ENCODE results near the gene PARD3. TPM values are rescaled to one million over a fixed set of nuclear protein-coding genes. Genes with fewer than 3 reads are reported as not detected.

PARD3 gene
- total RNA-seq, 1 donor from 2014 or later = 76.4 TPM

GRCh38 chr10:34464591-34464990, 350.5 kb downstream of the PARD3 start:
- Histone ChIP-seq H3K36me3 (ENCODE audit: control insufficient read depth, insufficient read depth, low read length) (no peaks in the 10 kb centered on the region), H3K27me3 (ENCODE audit: control insufficient read depth, insufficient read depth, low read length) (no peaks in the 10 kb centered on the region)
- no peak for DNase-seq (ENCODE audit: low read depth)

GRCh38 chr10:34464000-34464399, 351.1 kb downstream of the PARD3 start:
- Histone ChIP-seq H3K27me3 (ENCODE audit: control insufficient read depth, insufficient read depth, low read length) (no peaks in the 10 kb centered on the region), H3K4me3 (ENCODE audit: low read depth, low read length) (no peak overlapping the region), H3K36me3 (ENCODE audit: control insufficient read depth, insufficient read depth, low read length) (no peaks in the 10 kb centered on the region)
- DNase-seq (ENCODE audit: low read depth) = no peak
- TF ChIP-seq CTCF (IDR thresholded peaks at IDR 0.05; ENCODE audit: insufficient read depth, low read length, poor library complexity, severe bottlenecking) = no peak

More at GRCh38 chr10:34464591-34464990, 350.5 kb downstream of the PARD3 start:
- no peak for TF ChIP-seq CTCF (IDR thresholded peaks at IDR 0.05; ENCODE audit: insufficient read depth, low read length, poor library complexity, severe bottlenecking)
- no peak overlapping the region for H3K4me3 ChIP-seq (ENCODE audit: low read depth, low read length)

- Histone ChIP-seq H3K36me3 (ENCODE audit: control insufficient read depth, insufficient read depth, low read length) (no peaks in the 10 kb centered on the region), H3K4me3 (ENCODE audit: low read depth, low read length) (no peak overlapping the region), H3K27me3 (ENCODE audit: control insufficient read depth, insufficient read depth, low read length) (no peaks in the 10 kb centered on the region)
- TF ChIP-seq CTCF (IDR thresholded peaks at IDR 0.05; ENCODE audit: insufficient read depth, low read length, poor library complexity, severe bottlenecking) = no peak
- DNase-seq (ENCODE audit: low read depth) = no peak
Measured at GRCh38 chr10:34462993-34463392, 352.1 kb downstream of the PARD3 start.

- Histone ChIP-seq H3K36me3 (ENCODE audit: control insufficient read depth, insufficient read depth, low read length) (no peaks in the 10 kb centered on the region), H3K4me3 (ENCODE audit: low read depth, low read length) (no peak overlapping the region), H3K27me3 (ENCODE audit: control insufficient read depth, insufficient read depth, low read length) (no peaks in the 10 kb centered on the region)
- DNase-seq (ENCODE audit: low read depth) = no peak
- no peak for TF ChIP-seq CTCF (IDR thresholded peaks at IDR 0.05; ENCODE audit: insufficient read depth, low read length, poor library complexity, severe bottlenecking)
Measured at GRCh38 chr10:34462056-34462455, 353.0 kb downstream of the PARD3 start.

- DNase-seq (ENCODE audit: low read depth) = no peak
- TF ChIP-seq CTCF (IDR thresholded peaks at IDR 0.05; ENCODE audit: insufficient read depth, low read length, poor library complexity, severe bottlenecking) = no peak
- Histone ChIP-seq H3K36me3 (ENCODE audit: control insufficient read depth, insufficient read depth, low read length) (no peaks in the 10 kb centered on the region), H3K4me3 (ENCODE audit: low read depth, low read length) (no peak overlapping the region), H3K27me3 (ENCODE audit: control insufficient read depth, insufficient read depth, low read length) (no peaks in the 10 kb centered on the region)
Measured at GRCh38 chr10:34454590-34455261, 360.4 kb downstream of the PARD3 start.

GRCh38 chr10:34449836-34450235, 365.3 kb downstream of the PARD3 start:
- H3K36me3 ChIP-seq (ENCODE audit: control insufficient read depth, insufficient read depth, low read length) = no peaks in the 10 kb centered on the region
- H3K27me3 ChIP-seq (ENCODE audit: control insufficient read depth, insufficient read depth, low read length) = no peaks in the 10 kb centered on the region
- no peak for DNase-seq (ENCODE audit: low read depth)
- TF ChIP-seq CTCF (IDR thresholded peaks at IDR 0.05; ENCODE audit: insufficient read depth, low read length, poor library complexity, severe bottlenecking) = no peak
- H3K4me3 ChIP-seq (ENCODE audit: low read depth, low read length) = no peak overlapping the region

Measured in kidney epithelial cell (primary cell).